ENCODE measurements around the gene DGKG. TPM values are rescaled to one million over a fixed set of nuclear protein-coding genes. Genes with fewer than 3 reads are reported as not detected.

The DGKG gene
- total RNA-seq, 1 donor from 2014 or later, result 5.7 TPM

DNA sequence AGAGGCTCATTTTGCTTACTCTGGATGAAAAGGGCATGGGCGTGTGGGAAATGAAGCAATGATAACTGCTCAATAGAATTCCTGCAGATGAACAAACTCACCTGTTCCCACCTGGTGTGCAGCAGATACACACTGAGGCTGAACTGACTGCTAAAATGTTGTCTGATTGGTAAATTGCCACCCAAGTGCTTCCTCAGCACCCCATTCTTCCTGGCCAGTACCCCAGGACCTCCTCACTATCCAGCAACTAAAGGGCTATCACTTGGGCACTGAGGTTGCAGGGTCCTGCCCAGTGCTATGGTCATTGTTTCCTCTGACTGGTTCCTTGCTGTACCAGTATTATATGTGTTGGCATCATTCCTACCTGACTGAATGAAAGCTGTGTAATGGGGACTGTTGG is 38.0 kb upstream of the DGKG start:
- Histone ChIP-seq H3K4me3 (no peak overlapping the region), H3K4me1 (no peaks in the 10 kb centered on the region), H3K27me3 (ENCODE audit: low read depth) (peaks cover 5% of the 10 kb centered on the region), H3K9me3 (no peaks in the 10 kb centered on the region), H3K36me3 (no peaks in the 10 kb centered on the region), H3K27ac (no peak overlapping the region)
- TF ChIP-seq, protein P1, sequence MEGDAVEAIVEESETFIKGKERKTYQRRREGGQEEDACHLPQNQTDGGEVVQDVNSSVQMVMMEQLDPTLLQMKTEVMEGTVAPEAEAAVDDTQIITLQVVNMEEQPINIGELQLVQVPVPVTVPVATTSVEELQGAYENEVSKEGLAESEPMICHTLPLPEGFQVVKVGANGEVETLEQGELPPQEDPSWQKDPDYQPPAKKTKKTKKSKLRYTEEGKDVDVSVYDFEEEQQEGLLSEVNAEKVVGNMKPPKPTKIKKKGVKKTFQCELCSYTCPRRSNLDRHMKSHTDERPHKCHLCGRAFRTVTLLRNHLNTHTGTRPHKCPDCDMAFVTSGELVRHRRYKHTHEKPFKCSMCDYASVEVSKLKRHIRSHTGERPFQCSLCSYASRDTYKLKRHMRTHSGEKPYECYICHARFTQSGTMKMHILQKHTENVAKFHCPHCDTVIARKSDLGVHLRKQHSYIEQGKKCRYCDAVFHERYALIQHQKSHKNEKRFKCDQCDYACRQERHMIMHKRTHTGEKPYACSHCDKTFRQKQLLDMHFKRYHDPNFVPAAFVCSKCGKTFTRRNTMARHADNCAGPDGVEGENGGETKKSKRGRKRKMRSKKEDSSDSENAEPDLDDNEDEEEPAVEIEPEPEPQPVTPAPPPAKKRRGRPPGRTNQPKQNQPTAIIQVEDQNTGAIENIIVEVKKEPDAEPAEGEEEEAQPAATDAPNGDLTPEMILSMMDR (IDR thresholded peaks at IDR 0.05), result no peak
- DNase-seq, result no peak
- no peak for ATAC-seq
- intact Hi-C loops (cut with DNase I), result no loop called here

DNA sequence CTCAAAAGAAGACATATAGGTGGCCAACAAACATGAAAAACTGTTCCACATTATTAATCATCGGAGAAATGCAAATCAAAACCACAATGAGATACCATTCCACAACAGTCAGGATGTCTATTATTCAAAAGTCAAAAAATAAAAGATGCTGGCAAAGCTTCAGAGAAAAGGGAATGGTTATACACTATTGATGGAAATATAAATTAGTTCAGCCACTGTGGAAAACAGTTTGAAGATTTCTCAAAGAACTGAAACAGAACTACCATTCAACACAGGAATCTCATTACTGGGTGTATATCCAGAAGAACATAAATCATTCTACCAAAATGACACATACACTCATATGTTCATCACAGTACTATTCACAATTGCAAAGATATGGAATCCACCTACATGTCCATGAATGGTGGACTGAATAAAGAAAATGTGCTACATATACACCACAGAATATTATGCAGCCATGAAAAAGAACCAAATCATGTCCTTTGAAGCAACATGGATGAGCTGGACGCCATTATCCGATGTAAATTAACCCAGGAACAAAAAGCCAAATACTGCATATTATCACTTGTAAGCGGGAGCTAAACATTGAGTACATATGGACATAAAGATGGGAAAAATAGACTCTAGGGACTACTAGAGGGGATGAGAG is 32.7 kb upstream of the DGKG start:
- H3K36me3 ChIP-seq, result no peaks in the 10 kb centered on the region
- DNase-seq (no peak), ATAC-seq (no peak)
- H3K9me3 ChIP-seq, result no peaks in the 10 kb centered on the region
- no peak overlapping the region for H3K27ac ChIP-seq
- H3K4me3 ChIP-seq, result no peak overlapping the region
- no peaks in the 10 kb centered on the region for H3K27me3 ChIP-seq (ENCODE audit: low read depth)
- H3K4me1 ChIP-seq, result no peaks in the 10 kb centered on the region
- TF ChIP-seq, protein P1 (IDR thresholded peaks at IDR 0.05), result no peak
- intact Hi-C loops (cut with DNase I), result no loop called here

- TF ChIP-seq, protein P1 (IDR thresholded peaks at IDR 0.05), result no peak
- Histone ChIP-seq H3K4me3 (no peak overlapping the region), H3K9me3 (no peaks in the 10 kb centered on the region), H3K27me3 (ENCODE audit: low read depth) (no peaks in the 10 kb centered on the region), H3K36me3 (no peaks in the 10 kb centered on the region), H3K4me1 (peaks cover 9% of the 10 kb centered on the region), H3K27ac (no peak overlapping the region)
- intact Hi-C loops (cut with DNase I), result no loop called here
- no peak for DNase-seq
- ATAC-seq, result no peak
These were observed 25.0 kb upstream of the DGKG start for GRCh38 chr3:186386883-186387560.

GRCh38 chr3:186385856-186386602 is 24.0 kb upstream of the DGKG start:
- TF ChIP-seq, protein P1 (IDR thresholded peaks at IDR 0.05), result no peak
- DNase-seq (no peak), ATAC-seq (no peak)
- Histone ChIP-seq H3K27me3 (ENCODE audit: low read depth) (no peaks in the 10 kb centered on the region), H3K9me3 (no peaks in the 10 kb centered on the region), H3K36me3 (no peaks in the 10 kb centered on the region), H3K4me1 (peaks cover 18% of the 10 kb centered on the region), H3K4me3 (no peak overlapping the region), H3K27ac (no peak overlapping the region)
- intact Hi-C loops (cut with DNase I), result no loop called here

- Histone ChIP-seq H3K4me3 (no peak overlapping the region), H3K9me3 (no peaks in the 10 kb centered on the region), H3K4me1 (peaks cover 18% of the 10 kb centered on the region), H3K27ac (no peak overlapping the region), H3K27me3 (ENCODE audit: low read depth) (no peaks in the 10 kb centered on the region), H3K36me3 (no peaks in the 10 kb centered on the region)
- no peak for ATAC-seq
- TF ChIP-seq, protein P1 (IDR thresholded peaks at IDR 0.05), result no peak
- intact Hi-C loops (cut with DNase I), result no loop called here
- no peak for DNase-seq
These were observed 21.3 kb upstream of the DGKG start for GRCh38 chr3:186383026-186383993.
